D721Med (cell line): ENCODE measurements around the gene PVR.

Experiments used
- DNase-seq: peaks from one replicate; pipeline ENCODE4 v3.0.0; 2011; ENCODE audit warnings: low spot score; ENCODE audit not compliant: insufficient read length
- FAIRE-seq: peaks from 2 replicates; lab custom pipeline; 2011; peaks lifted over from hg19 to GRCh38; lab: Jason Lieb, UNC
- CTCF ChIP-seq: IDR thresholded peaks from 2 replicates; pipeline ENCODE4 v1.5.1; 2012; ENCODE audit warnings: mild to moderate bottlenecking, control low read depth; ENCODE audit not compliant: insufficient read depth; ENCODE audit errors: missing control alignments

The PVR gene

GRCh38 chr19:44702551-44703176, 59.0 kb downstream of the PVR start:
- FAIRE-seq: no peak
- no peak for TF ChIP-seq CTCF
- DNase-seq: no peak

GRCh38 chr19:44703336-44704078, 59.8 kb downstream of the PVR start:
- no peak for TF ChIP-seq CTCF
- DNase-seq (no peak), FAIRE-seq (no peak)

GRCh38 chr19:44704982-44705381, 61.3 kb downstream of the PVR start:
- FAIRE-seq: no peak
- no peak for DNase-seq
- no peak for TF ChIP-seq CTCF

GRCh38 chr19:44705502-44706010, 61.8 kb downstream of the PVR start:
- no peak for FAIRE-seq
- DNase-seq: no peak
- TF ChIP-seq CTCF: no peak

GRCh38 chr19:44706506-44707236, 63.0 kb downstream of the PVR start:
- no peak for TF ChIP-seq CTCF
- no peak for DNase-seq
- no peak for FAIRE-seq

GRCh38 chr19:44707794-44708193, 64.1 kb downstream of the PVR start:
- DNase-seq (no peak), FAIRE-seq (no peak)
- TF ChIP-seq CTCF: no peak
